Naive thymus-derived CD4-positive, alpha-beta T cell (primary cell): Measurements from ENCODE around the gene PPP1CA. TPM values are rescaled to one million over a fixed set of nuclear protein-coding genes. Genes with fewer than 3 reads are reported as not detected.

Experiments used
- ATAC-seq: fragments of 150-1000 bp; cut with Tn5 transposase; 2 replicates; pipeline ENCODE4 v1.10.0; 2021; ENCODE audit warnings: mild to moderate bottlenecking, moderate library complexity
- CTCF ChIA-PET: fragments of 350-600 bp; sonication (Branson Sonifier 250); formaldehyde crosslinking; loops from one replicate; lab custom pipeline; 2021; ENCODE audit warnings: antibody characterized with exemption; lab: Charles Lee
- POLR2A ChIA-PET: fragments of 350-600 bp; sonication (Branson Sonifier 250); formaldehyde crosslinking; loops from one replicate; lab custom pipeline; 2021; ENCODE audit warnings: antibody characterized with exemption, inconsistent platforms; lab: Charles Lee
- DNase-seq, 9 donors: peaks; one replicate each; pipeline versions ENCODE4 v3.0.0 to v3.0.0-alpha.2; 2020 to 2022; ENCODE audit warnings: mixed read lengths in 1 of 9
- H3K27ac ChIP-seq: one replicate; pipeline ENCODE4 v1.7.0; 2013; ENCODE audit warnings: mild to moderate bottlenecking, low read depth, low read length, moderate library complexity
- H3K27me3 ChIP-seq, 2 donors: one replicate each; pipeline ENCODE4 v1.7.0; 2013; ENCODE audit warnings: low read length in 2 of 2, mild to moderate bottlenecking in 2 of 2, moderate library complexity in 2 of 2; ENCODE audit not compliant: control insufficient read depth in 2 of 2, insufficient read depth in 2 of 2
- H3K36me3 ChIP-seq, 3 experiments: 1 replicate in 2 of 3; 2 replicates in 1 of 3; pipeline ENCODE4 v1.7.0; 2013; ENCODE audit warnings: low read length in 3 of 3, mild to moderate bottlenecking in 3 of 3, moderate library complexity in 1 of 3; ENCODE audit not compliant: insufficient read depth in 3 of 3, control insufficient read depth in 2 of 3
- H3K4me1 ChIP-seq, 2 donors: one replicate each; pipeline ENCODE4 v1.7.0; 2013; ENCODE audit warnings: low read length in 2 of 2, mild to moderate bottlenecking in 2 of 2, moderate library complexity in 1 of 2; ENCODE audit not compliant: control insufficient read depth in 2 of 2, insufficient read depth in 2 of 2
- H3K4me3 ChIP-seq: 2 replicates; pipeline ENCODE4 v1.7.0; 2013; ENCODE audit warnings: mild to moderate bottlenecking, low read length
- H3K9me3 ChIP-seq, 3 experiments: 1 replicate in 2 of 3; 2 replicates in 1 of 3; pipeline ENCODE4 v1.7.0; 2013; ENCODE audit warnings: low read length in 3 of 3; ENCODE audit not compliant: control insufficient read depth in 2 of 3
- H3K27ac Mint-ChIP-seq, 9 donors: one replicate each; pipeline ENCODE4 v1.8.0; 2020 to 2022; ENCODE audit warnings: mixed read lengths in 9 of 9, mild to moderate bottlenecking in 8 of 9, moderate library complexity in 5 of 9, inconsistent platforms in 2 of 9
- H3K27me3 Mint-ChIP-seq, 5 donors: one replicate each; pipeline ENCODE4 v1.8.0; 2021 to 2022; ENCODE audit warnings: mixed read lengths in 5 of 5, mild to moderate bottlenecking in 1 of 5
- H3K36me3 Mint-ChIP-seq, 5 donors: one replicate each; pipeline ENCODE4 v1.8.0; 2020 to 2022; ENCODE audit warnings: mixed read lengths in 5 of 5, mild to moderate bottlenecking in 3 of 5, inconsistent platforms in 1 of 5
- H3K4me1 Mint-ChIP-seq, 7 donors: one replicate each; pipeline ENCODE4 v1.8.0; 2020 to 2022; ENCODE audit warnings: mixed read lengths in 7 of 7, mild to moderate bottlenecking in 3 of 7, inconsistent platforms in 1 of 7
- H3K4me3 Mint-ChIP-seq, 10 donors: one replicate each; pipeline ENCODE4 v1.8.0; 2020 to 2022; ENCODE audit warnings: mild to moderate bottlenecking in 10 of 10, mixed read lengths in 10 of 10, moderate library complexity in 6 of 10, inconsistent platforms in 2 of 10
- H3K9me3 Mint-ChIP-seq, 11 donors: one replicate each; pipeline ENCODE4 v1.8.0; 2020 to 2022; ENCODE audit warnings: mixed read lengths in 11 of 11, mild to moderate bottlenecking in 4 of 11, inconsistent platforms in 1 of 11, moderate library complexity in 1 of 11
- intact Hi-C, 2 donors: fragments of 100-400 bp; cut with micrococcal nuclease; formaldehyde crosslinking; loops; one replicate each; pipeline ENCODE4 v1.15.1; 2023
- polyA plus RNA-seq, 2 donors: library from polyadenylated mRNA; unstranded; fragments of 300-500 nt; fragmentation: Illumina TruSeq; gene quantifications; one replicate each; pipeline ENCODE4 v1.2.3, GENCODE V29; 2021
- total RNA-seq, 6 experiments: library from RNA in 5 of 6; stranded (reverse) in 5 of 6; gene quantifications; 1 replicate in 5 of 6; 2 replicates in 1 of 6; pipeline ENCODE4 v1.2.3 and lab custom pipeline; 2021 to 2026

PPP1CA gene
- total and polyA plus RNA-seq, 7 experiments from 2014 or later = 83.0 to 363 (median 150) TPM

- ATAC-seq (no peak), DNase-seq (no peak)
- Histone ChIP-seq H3K36me3 (no peaks in the 10 kb centered on the region), H3K4me1 (peaks cover 11 to 42% of the 10 kb centered on the region in 2 donors), H3K27me3 (no peaks in the 10 kb centered on the region), H3K4me3 (no peak overlapping the region), H3K9me3 (no peaks in the 10 kb centered on the region), H3K27ac (no peak overlapping the region)
- Mint-ChIP-seq H3K36me3 (peaks cover 0 to 7% (median 0%) of the 10 kb centered on the region in 5 donors), H3K4me3 (peak overlapping the region in 1 of 10 donors; percentile 29), H3K27me3 (peaks cover 0 to 64% (median 8%) of the 10 kb centered on the region in 5 donors), H3K9me3 (no peaks in the 10 kb centered on the region), H3K4me1 (peaks cover 20 to 54% (median 34%) of the 10 kb centered on the region in 7 donors), H3K27ac (peak overlapping the region in 2 of 9 donors; percentile 5 to 11)
- ChIA-PET CTCF (no interaction called here), POLR2A (interaction anchor here (1.1 kb wide), 1 partner anchor 13 kb away, joined by 3 read pairs; no protein-coding TSS in a partner anchor)
- intact Hi-C loops = no loop called here
Measured at GRCh38 chr11:67365736-67366444, 35.8 kb downstream of the PPP1CA start.

GRCh38 chr11:67364783-67365722 lies 36.6 kb downstream of the PPP1CA start:
- no peaks in the 10 kb centered on the region for H3K9me3 ChIP-seq
- intact Hi-C loops = no loop called here
- H3K27ac Mint-ChIP-seq = peak overlapping the region in 1 of 9 donors; percentile 5
- POLR2A ChIA-PET = interaction anchor here (1.1 to 17.2 kb wide), 2 partner anchors 10 to 12 kb away, joined by 3 to 272 read pairs; partner anchors contain the start of gene CLCF1
- H3K27me3 ChIP-seq = no peaks in the 10 kb centered on the region
- peaks cover 11 to 41% of the 10 kb centered on the region in 2 donors for H3K4me1 ChIP-seq
- peaks cover 0 to 7% (median 0%) of the 10 kb centered on the region in 5 donors for H3K36me3 Mint-ChIP-seq
- no peak overlapping the region for H3K27ac ChIP-seq
- H3K27me3 Mint-ChIP-seq = peaks cover 0 to 59% (median 3%) of the 10 kb centered on the region in 5 donors
- peak overlapping the region in 2 of 10 donors; percentile 1 to 31 for H3K4me3 Mint-ChIP-seq
- CTCF ChIA-PET = interaction anchor here (0.7 to 16.9 kb wide), 3 partner anchors 11 to 19 kb away, joined by 3 to 495 read pairs (median 3); partner anchors contain the start of gene CLCF1
- no peaks in the 10 kb centered on the region for H3K36me3 ChIP-seq
- H3K9me3 Mint-ChIP-seq = no peaks in the 10 kb centered on the region
- H3K4me3 ChIP-seq = no peak overlapping the region
- DNase-seq (no peak), ATAC-seq (no peak)
- peaks cover 18 to 49% (median 29%) of the 10 kb centered on the region in 7 donors for H3K4me1 Mint-ChIP-seq

GRCh38 chr11:67364169-67364568 lies 37.5 kb downstream of the PPP1CA start:
- Histone ChIP-seq H3K27me3 (no peaks in the 10 kb centered on the region), H3K36me3 (no peaks in the 10 kb centered on the region), H3K9me3 (no peaks in the 10 kb centered on the region), H3K4me1 (peaks cover 11 to 33% of the 10 kb centered on the region in 2 donors), H3K4me3 (no peak overlapping the region), H3K27ac (no peak overlapping the region)
- intact Hi-C loops = no loop called here
- H3K4me3 Mint-ChIP-seq = peak overlapping the region in 3 of 10 donors; percentile 1 to 65 (median 40)
- H3K4me1 Mint-ChIP-seq = peaks cover 15 to 45% (median 29%) of the 10 kb centered on the region in 7 donors
- no peak for ATAC-seq
- H3K27ac Mint-ChIP-seq = no peak overlapping the region
- CTCF ChIA-PET = interaction anchor here (1.0 to 16.9 kb wide), 2 partner anchors 10 to 15 kb away, joined by 3 to 495 read pairs; partner anchors contain the start of gene CLCF1
- peaks cover 0 to 52% (median 3%) of the 10 kb centered on the region in 5 donors for H3K27me3 Mint-ChIP-seq
- no peaks in the 10 kb centered on the region for H3K9me3 Mint-ChIP-seq
- peaks cover 0 to 7% (median 0%) of the 10 kb centered on the region in 5 donors for H3K36me3 Mint-ChIP-seq
- DNase-seq = no peak
- POLR2A ChIA-PET = interaction anchor here (3.8 to 17.2 kb wide), 2 partner anchors 11 to 12 kb away, joined by 33 to 272 read pairs; partner anchors contain the start of genes CLCF1 and POLD4

GRCh38 chr11:67357831-67358670 lies 43.6 kb downstream of the PPP1CA start:
- ATAC-seq = no peak
- H3K9me3 Mint-ChIP-seq = peaks cover 0 to 2% (median 0%) of the 10 kb centered on the region in 11 donors
- Histone ChIP-seq H3K36me3 (peaks cover 0 to 3% (median 0%) of the 10 kb centered on the region in 3 experiments), H3K27me3 (no peaks in the 10 kb centered on the region), H3K9me3 (no peaks in the 10 kb centered on the region), H3K27ac (no peak overlapping the region), H3K4me1 (peaks cover 9 to 25% of the 10 kb centered on the region in 2 donors), H3K4me3 (no peak overlapping the region)
- H3K4me1 Mint-ChIP-seq = peaks cover 7 to 34% (median 24%) of the 10 kb centered on the region in 7 donors
- peaks cover 0 to 28% (median 0%) of the 10 kb centered on the region in 5 donors for H3K27me3 Mint-ChIP-seq
- DNase-seq = no peak
- ChIA-PET CTCF (interaction anchor here (1.1 to 16.9 kb wide), 3 partner anchors 13 to 107 kb away, joined by 3 to 495 read pairs (median 45); partner anchors contain the start of gene CLCF1), POLR2A (interaction anchor here (1.8 to 17.2 kb wide), 2 partner anchors 12 to 17 kb away, joined by 4 to 272 read pairs; partner anchors contain the start of gene CLCF1)
- intact Hi-C loops = loop anchor here (1.0 to 10.0 kb wide), 5 partner anchors 16 to 447 kb away; no protein-coding TSS in a partner anchor
- peaks cover 0 to 7% (median 0%) of the 10 kb centered on the region in 5 donors for H3K36me3 Mint-ChIP-seq
- peak overlapping the region in 3 of 9 donors; percentile 6 to 43 (median 21) for H3K27ac Mint-ChIP-seq
- no peak overlapping the region for H3K4me3 Mint-ChIP-seq

- Histone ChIP-seq H3K27me3 (no peaks in the 10 kb centered on the region), H3K27ac (no peak overlapping the region), H3K9me3 (no peaks in the 10 kb centered on the region), H3K4me1 (peaks cover 16 to 31% of the 10 kb centered on the region in 2 donors), H3K4me3 (no peak overlapping the region), H3K36me3 (peaks cover 0 to 3% (median 0%) of the 10 kb centered on the region in 3 experiments)
- ChIA-PET POLR2A (interaction anchor here (0.5 to 17.2 kb wide), 5 partner anchors 13 to 93 kb away, joined by 3 to 272 read pairs (median 4); partner anchors contain the start of gene CLCF1), CTCF (interaction anchor here (0.7 to 16.9 kb wide), 8 partner anchors 12 to 271 kb away, joined by 3 to 495 read pairs (median 3); partner anchors contain the start of genes CLCF1 and PITPNM1)
- ATAC-seq = peak; percentile 28
- peaks cover 7 to 37% (median 24%) of the 10 kb centered on the region in 7 donors for H3K4me1 Mint-ChIP-seq
- peaks cover 0 to 7% (median 0%) of the 10 kb centered on the region in 5 donors for H3K36me3 Mint-ChIP-seq
- peaks cover 0 to 18% (median 0%) of the 10 kb centered on the region in 5 donors for H3K27me3 Mint-ChIP-seq
- peak overlapping the region in 3 of 10 donors; percentile 30 to 72 (median 36) for H3K4me3 Mint-ChIP-seq
- intact Hi-C loops = loop anchor here (1.0 to 10.0 kb wide), 5 partner anchors 17 to 448 kb away; no protein-coding TSS in a partner anchor
- DNase-seq = peak; percentile 42 to 74 (median 67)
- peak overlapping the region in 8 of 9 donors; percentile 19 to 86 (median 73) for H3K27ac Mint-ChIP-seq
- H3K9me3 Mint-ChIP-seq = peaks cover 0 to 2% (median 0%) of the 10 kb centered on the region in 11 donors
Measured at GRCh38 chr11:67356864-67357561, 44.6 kb downstream of the PPP1CA start.
